ENCODE data around the gene COL4A4. TPM values are rescaled to one million over a fixed set of nuclear protein-coding genes. Genes with fewer than 3 reads are reported as not detected.
A peak's percentile ranks its signal among the peaks of the same experiment; 100 is the strongest.

COL4A4 gene
- total RNA-seq, 6 donors from 2014 or later: 22.0 to 31.2 (median 26.1) TPM

DNA sequence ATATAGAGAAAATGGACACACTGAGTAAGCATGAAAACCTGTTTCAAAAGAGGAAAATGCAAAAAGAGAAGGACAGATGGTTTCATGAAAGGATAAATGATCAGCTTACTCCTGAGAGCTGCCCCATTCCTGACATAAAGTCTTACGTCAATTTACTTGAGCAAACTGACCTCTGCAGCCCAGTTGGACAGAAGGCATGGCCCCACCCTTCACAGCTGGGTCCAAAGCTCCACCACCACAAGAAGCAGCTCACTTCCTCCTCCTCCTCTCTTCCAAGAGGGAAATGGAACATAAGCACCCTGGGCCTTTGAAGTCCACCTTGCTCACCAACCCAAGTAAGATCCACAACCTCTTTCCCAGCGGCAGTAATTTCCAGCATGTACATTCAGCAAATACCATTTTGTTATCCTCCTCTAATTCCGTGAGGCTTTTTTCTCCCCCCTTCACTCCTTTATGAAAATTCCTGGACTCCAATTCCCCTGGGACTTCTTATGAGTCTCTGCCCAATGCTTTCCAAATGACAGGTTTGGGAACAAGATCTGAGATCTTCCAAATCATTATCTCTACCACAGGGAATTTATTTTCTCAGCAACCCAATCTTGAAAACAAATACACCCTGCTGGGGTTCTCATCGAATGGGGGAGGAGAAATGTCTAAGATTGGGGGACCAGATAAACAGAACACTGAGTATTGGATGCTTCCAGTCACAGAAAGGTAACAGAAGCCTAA lies 10.1 kb downstream of the COL4A4 start:
- peak in 1 of 2 donors; percentile 56 for ATAC-seq (ENCODE audit: low FRiP score in 2 of 2)

DNA sequence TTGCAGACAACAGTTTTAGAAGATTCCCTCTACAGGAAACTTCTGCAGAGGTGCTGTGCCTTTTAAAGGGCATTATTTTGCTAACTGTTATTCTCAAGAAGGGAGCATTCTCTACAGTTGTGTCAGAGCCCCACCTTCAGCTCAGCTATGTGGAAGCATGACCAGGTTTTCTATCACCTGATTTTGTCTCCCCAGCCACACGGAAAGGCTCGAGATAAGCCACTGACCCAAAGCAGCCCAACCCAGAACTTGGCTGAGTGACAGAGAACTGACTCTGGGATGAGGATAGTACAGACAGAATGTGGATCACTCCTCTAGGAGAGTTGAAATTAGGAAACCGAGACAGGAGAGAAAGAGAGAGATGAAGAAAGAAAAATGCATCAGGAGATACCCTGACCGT lies 10.7 kb downstream of the COL4A4 start:
- peak in 1 of 2 donors; percentile 28 for ATAC-seq (ENCODE audit: low FRiP score in 2 of 2)
- H3K9me3 ChIP-seq: peaks cover 0 to 2% (median 0%) of the 10 kb centered on the region in 4 donors
- H3K4me1 ChIP-seq: no peaks in the 10 kb centered on the region
- 70 to 71% methylated on average over 4 of the region's 4 CpGs for WGBS, 2 donors
- no peak overlapping the region for H3K4me3 ChIP-seq
- H3K27ac ChIP-seq: no peak overlapping the region
- TF ChIP-seq EP300 (IDR thresholded peaks at IDR 0.05) (no peak), POLR2AphosphoS5 (IDR thresholded peaks at IDR 0.05) (no peak), POLR2A (IDR thresholded peaks at IDR 0.05) (no peak)
- TF ChIP-seq, protein P1, sequence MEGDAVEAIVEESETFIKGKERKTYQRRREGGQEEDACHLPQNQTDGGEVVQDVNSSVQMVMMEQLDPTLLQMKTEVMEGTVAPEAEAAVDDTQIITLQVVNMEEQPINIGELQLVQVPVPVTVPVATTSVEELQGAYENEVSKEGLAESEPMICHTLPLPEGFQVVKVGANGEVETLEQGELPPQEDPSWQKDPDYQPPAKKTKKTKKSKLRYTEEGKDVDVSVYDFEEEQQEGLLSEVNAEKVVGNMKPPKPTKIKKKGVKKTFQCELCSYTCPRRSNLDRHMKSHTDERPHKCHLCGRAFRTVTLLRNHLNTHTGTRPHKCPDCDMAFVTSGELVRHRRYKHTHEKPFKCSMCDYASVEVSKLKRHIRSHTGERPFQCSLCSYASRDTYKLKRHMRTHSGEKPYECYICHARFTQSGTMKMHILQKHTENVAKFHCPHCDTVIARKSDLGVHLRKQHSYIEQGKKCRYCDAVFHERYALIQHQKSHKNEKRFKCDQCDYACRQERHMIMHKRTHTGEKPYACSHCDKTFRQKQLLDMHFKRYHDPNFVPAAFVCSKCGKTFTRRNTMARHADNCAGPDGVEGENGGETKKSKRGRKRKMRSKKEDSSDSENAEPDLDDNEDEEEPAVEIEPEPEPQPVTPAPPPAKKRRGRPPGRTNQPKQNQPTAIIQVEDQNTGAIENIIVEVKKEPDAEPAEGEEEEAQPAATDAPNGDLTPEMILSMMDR (IDR thresholded peaks at IDR 0.05): no peak
- no peaks in the 10 kb centered on the region for H3K36me3 ChIP-seq
- DNase-seq: no peak
- H3K27me3 ChIP-seq: no peaks in the 10 kb centered on the region

More for the DNA sequence above, 10.1 kb downstream of the COL4A4 start:
- H3K9me3 ChIP-seq: no peaks in the 10 kb centered on the region
- no peaks in the 10 kb centered on the region for H3K4me1 ChIP-seq
- WGBS, 2 donors: 69 to 74% methylated on average over 4 of the region's 4 CpGs
- no peaks in the 10 kb centered on the region for H3K27me3 ChIP-seq
- no peak overlapping the region for H3K4me3 ChIP-seq
- DNase-seq: no peak
- no peak overlapping the region for H3K27ac ChIP-seq
- no peaks in the 10 kb centered on the region for H3K36me3 ChIP-seq
- TF ChIP-seq POLR2A (IDR thresholded peaks at IDR 0.05) (no peak), POLR2AphosphoS5 (IDR thresholded peaks at IDR 0.05) (no peak), EP300 (IDR thresholded peaks at IDR 0.05) (no peak)
- TF ChIP-seq, protein P1 (IDR thresholded peaks at IDR 0.05): no peak

DNA sequence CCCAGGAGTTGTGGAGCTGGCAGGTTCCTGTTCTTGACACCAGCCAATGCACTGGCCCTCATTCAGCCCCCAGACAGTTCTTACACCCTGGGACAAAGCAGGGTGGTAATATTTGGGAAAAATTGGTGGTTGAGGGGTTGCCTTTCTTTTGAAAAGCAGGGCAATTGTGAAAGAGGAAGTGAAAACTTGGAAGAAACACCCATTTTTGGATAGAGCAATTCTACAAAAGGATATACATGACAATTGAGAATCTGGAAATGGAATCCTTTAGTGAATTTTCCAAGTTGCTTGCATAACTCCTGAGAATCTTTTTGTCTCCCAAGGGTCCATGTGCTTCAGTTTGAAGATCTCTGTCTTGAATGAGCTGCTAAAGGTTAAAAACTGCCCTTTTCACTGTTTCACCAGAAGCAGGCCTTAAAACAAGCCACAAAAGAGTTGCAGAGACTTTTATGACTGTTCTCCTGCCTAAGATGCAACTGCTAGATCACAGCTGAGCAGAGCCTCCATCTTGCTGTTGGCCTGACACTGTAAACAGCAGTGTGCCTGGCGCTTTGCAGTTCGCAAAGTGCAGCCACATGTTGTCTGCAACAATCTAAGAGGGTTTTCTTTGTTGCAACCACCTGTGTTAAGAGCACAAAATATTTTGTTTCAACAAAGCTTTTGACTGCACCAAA lies 11.8 kb downstream of the COL4A4 start:
- TF ChIP-seq, protein P1 (IDR thresholded peaks at IDR 0.05): no peak
- TF ChIP-seq POLR2A (IDR thresholded peaks at IDR 0.05) (no peak), POLR2AphosphoS5 (IDR thresholded peaks at IDR 0.05) (no peak), EP300 (IDR thresholded peaks at IDR 0.05) (no peak)
- no peak for ATAC-seq (ENCODE audit: low FRiP score in 2 of 2)
- WGBS, 2 donors: 90 to 92% methylated on average over 2 of the region's 2 CpGs
- no peak for DNase-seq
- Histone ChIP-seq H3K27me3 (no peaks in the 10 kb centered on the region), H3K36me3 (no peaks in the 10 kb centered on the region), H3K4me1 (no peaks in the 10 kb centered on the region), H3K4me3 (no peak overlapping the region), H3K9me3 (peaks cover 0 to 4% (median 0%) of the 10 kb centered on the region in 4 donors), H3K27ac (no peak overlapping the region)

DNA sequence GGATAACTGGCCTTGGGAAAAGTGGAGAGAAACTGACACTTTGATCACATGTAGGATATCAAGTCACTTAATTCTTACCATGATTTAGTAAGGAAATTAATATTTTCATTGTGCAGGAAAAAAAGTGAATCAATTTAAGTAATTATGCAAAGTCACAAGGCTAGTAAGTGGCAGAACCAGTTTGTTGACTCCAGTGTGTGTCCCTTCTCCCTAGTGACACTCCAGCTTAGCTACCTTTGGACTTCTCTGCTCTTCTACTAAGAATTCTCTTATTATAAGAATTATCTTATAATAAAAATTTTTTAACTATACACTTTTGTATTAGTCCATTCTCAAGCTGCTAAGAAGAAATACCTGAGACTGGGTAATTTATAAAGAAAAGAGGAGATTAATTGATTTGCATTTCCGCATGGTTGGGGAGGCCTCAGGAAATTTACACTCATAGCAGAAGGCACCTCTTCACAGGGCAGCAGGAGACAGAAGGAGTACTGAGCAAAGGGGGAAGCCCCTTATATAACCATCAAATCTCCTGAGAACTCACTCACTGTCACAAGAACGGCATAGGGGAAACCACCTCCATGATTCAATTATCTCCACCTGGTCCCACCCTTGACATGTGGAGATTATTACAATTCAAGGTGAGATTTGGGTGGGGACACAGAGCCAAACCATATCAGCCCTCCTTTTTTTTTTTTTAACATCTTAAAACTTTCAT lies 13.6 kb downstream of the COL4A4 start:
- ATAC-seq (ENCODE audit: low FRiP score in 2 of 2) (no peak), DNase-seq (no peak)
- H3K27ac ChIP-seq: no peak overlapping the region
- H3K27me3 ChIP-seq: no peaks in the 10 kb centered on the region
- no peak overlapping the region for H3K4me3 ChIP-seq
- WGBS, 2 donors: 84 to 87% methylated on average over 2 of the region's 2 CpGs
- no peaks in the 10 kb centered on the region for H3K4me1 ChIP-seq
- H3K9me3 ChIP-seq: peaks cover 0 to 4% (median 0%) of the 10 kb centered on the region in 4 donors
- no peaks in the 10 kb centered on the region for H3K36me3 ChIP-seq
- TF ChIP-seq POLR2A (IDR thresholded peaks at IDR 0.05): no peak
- TF ChIP-seq, protein P1 (IDR thresholded peaks at IDR 0.05): no peak
- no peak for TF ChIP-seq EP300 (IDR thresholded peaks at IDR 0.05)
- TF ChIP-seq POLR2AphosphoS5 (IDR thresholded peaks at IDR 0.05): no peak

All from upper lobe of left lung (tissue), 6 donors.